ENCODE data around the gene C12orf57.

The C12orf57 gene

GRCh38 chr12:6938353-6939190, 5.2 kb upstream of the C12orf57 start:
- DNase-seq, result no peak

GRCh38 chr12:6939191-6939540, 4.7 kb upstream of the C12orf57 start:
- DNase-seq, result no peak

- no peak for DNase-seq
These were observed 2.6 kb upstream of the C12orf57 start for GRCh38 chr12:6941267-6941666.

- DNase-seq, result no peak
These were observed 2.0 kb upstream of the C12orf57 start for GRCh38 chr12:6941782-6942181.

GRCh38 chr12:6942331-6942665, 1.5 kb upstream of the C12orf57 start:
- peak; percentile 41 for DNase-seq

GRCh38 chr12:6943389-6943721, 467 bp upstream of the C12orf57 start:
- peak; percentile 98 for DNase-seq

- DNase-seq, result peak; percentile 98
These were observed 762 bp downstream of the C12orf57 start for GRCh38 chr12:6944381-6945186.

- DNase-seq, result no peak
These were observed 1.8 kb downstream of the C12orf57 start for GRCh38 chr12:6945613-6946012.

GRCh38 chr12:6946033-6946919, 2.5 kb downstream of the C12orf57 start:
- peak; percentile 68 for DNase-seq

- DNase-seq, result no peak
These were observed 3.1 kb downstream of the C12orf57 start for GRCh38 chr12:6946920-6947374.

- no peak for DNase-seq
These were observed 3.8 kb downstream of the C12orf57 start for GRCh38 chr12:6947615-6948014.

- DNase-seq, result peak; percentile 70
These were observed 5.2 kb downstream of the C12orf57 start for GRCh38 chr12:6948873-6949594.

GRCh38 chr12:6950401-6950801, 6.6 kb downstream of the C12orf57 start:
- peak; percentile 74 for DNase-seq

- DNase-seq, result peak; percentile 90
These were observed 7.2 kb downstream of the C12orf57 start, which contains the start of gene PTPN6 for GRCh38 chr12:6950811-6951540. PTPN6 (plus strand) TSS chr12:6951356; CDS start chr12:6951513, 157 bp downstream.

- peak; percentile 55 for DNase-seq
These were observed 7.8 kb downstream of the C12orf57 start for GRCh38 chr12:6951551-6952120.

GRCh38 chr12:6952121-6952862, 8.5 kb downstream of the C12orf57 start:
- DNase-seq, result peak; percentile 61

- peak; percentile 49 for DNase-seq
These were observed 9.1 kb downstream of the C12orf57 start for GRCh38 chr12:6952863-6953441.

- DNase-seq, result peak; percentile 93
These were observed 9.9 kb downstream of the C12orf57 start for GRCh38 chr12:6953442-6954315.

Measured in hematopoietic multipotent progenitor cell treated with erythropoietin and hydrocortisone succinate and interleukin-3 and kit ligand, for 6 days (in vitro differentiated cells).